GM19455 (cell line): ENCODE measurements around the gene PXYLP1.

Experiments used
- ATAC-seq: cut with Tn5 transposase; IDR thresholded peaks from one replicate; pipeline ENCODE4 v1.9.1; 2021; ENCODE audit not compliant: unreplicated experiment

Gene PXYLP1

GRCh38 chr3:141342386-141342785 lies 110.8 kb downstream of the PXYLP1 start:
- ATAC-seq = no peak

- ATAC-seq = no peak
Observed at GRCh38 chr3:141343077-141343476, 111.5 kb downstream of the PXYLP1 start.

- ATAC-seq = no peak
Observed at GRCh38 chr3:141343865-141344271, 112.2 kb downstream of the PXYLP1 start.
